Uterus (tissue), 2 donors: ENCODE measurements around the gene NUDCD2.

Experiments
- CTCF ChIP-seq, 4 experiments: fragments of 200-600 bp in 2 of 4; fragments of 450-650 bp in 2 of 4; sonication (generic) in 2 of 4; IDR thresholded peaks; one replicate each; pipeline ENCODE4 v1.5.1; 2016 to 2019; ENCODE audit warnings: antibody characterized with exemption in 4 of 4, mild to moderate bottlenecking in 2 of 4, moderate library complexity in 1 of 4
- POLR2A ChIP-seq, 2 donors: fragments of 450-650 bp; IDR thresholded peaks; one replicate each; pipeline ENCODE4 v1.6.1; 2016; ENCODE audit warnings: antibody characterized with exemption in 2 of 2, mild to moderate bottlenecking in 1 of 2, moderate library complexity in 1 of 2

DNA sequence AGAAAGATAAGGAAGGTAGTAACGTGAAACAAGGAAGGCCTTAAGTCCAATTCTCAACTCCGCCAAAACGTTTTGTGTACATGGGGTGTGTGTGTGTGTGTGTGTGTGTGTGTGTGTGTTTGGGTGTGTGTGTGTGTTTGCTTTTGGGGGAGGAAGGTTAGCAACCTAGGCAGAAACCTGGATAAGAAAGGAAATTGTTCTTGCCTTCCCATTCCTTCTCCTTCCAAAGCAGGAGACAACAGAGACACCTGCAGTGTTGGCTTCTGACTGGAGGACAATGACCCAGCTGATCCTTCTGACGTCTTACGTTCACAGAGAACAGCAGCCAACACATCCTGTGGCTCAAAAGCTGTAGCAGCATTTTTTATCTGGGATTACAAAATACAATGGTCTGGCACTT, 26.6 kb downstream of the NUDCD2 start:
- TF ChIP-seq POLR2A (IDR thresholded peaks at IDR 0.05) (no peak), CTCF (IDR thresholded peaks at IDR 0.05) (no peak)
